DOHH2 (cell line): Measurements from ENCODE around the gene ARHGAP4.

Experiments
- CTCF ChIP-seq: fragments of 200-600 bp; sonication (generic); IDR thresholded peaks from one replicate; pipeline ENCODE4 v1.5.1; 2014; ENCODE audit warnings: antibody characterized with exemption, mild to moderate bottlenecking, low read depth, low read length; ENCODE audit not compliant: poor library complexity, severe bottlenecking
- EZH2phosphoT487 ChIP-seq: fragments of 200-600 bp; sonication (generic); IDR thresholded peaks from 2 replicates; pipeline ENCODE4 v1.6.1; 2017; ENCODE audit warnings: borderline replicate concordance, mild to moderate bottlenecking, antibody characterized with exemption, low read length, moderate library complexity, mixed read lengths

GRCh38 chrX:153934762-153935325, 8.8 kb upstream of the ARHGAP4 start, which contains the start of gene NAA10:
- TF ChIP-seq CTCF, result no peak
- no peak for TF ChIP-seq EZH2phosphoT487
